Activated T-cell treated with anti-CD3 and anti-CD28 coated beads, Interleukin-2, amount 50 U/mL, for 4 hours (primary cell): ENCODE measurements around the gene TMEFF2. TPM values are rescaled to one million over a fixed set of nuclear protein-coding genes. Genes with fewer than 3 reads are reported as not detected.

Experiments used
- ATAC-seq, 2 donors: fragments of 200-7000 bp; cut with Tn5 transposase; one replicate each; pipeline ENCODE4 v1.10.0; 2021
- DNase-seq: peaks from one replicate; pipeline ENCODE4 v3.0.0-alpha.2; 2020
- H3K27me3 Mint-ChIP-seq: one replicate; pipeline ENCODE4 v1.8.0; 2021; ENCODE audit warnings: low read depth, mixed read lengths
- H3K36me3 Mint-ChIP-seq: one replicate; pipeline ENCODE4 v1.8.0; 2022; ENCODE audit warnings: mixed read lengths; ENCODE audit not compliant: insufficient read depth
- H3K4me1 Mint-ChIP-seq: one replicate; pipeline ENCODE4 v1.8.0; 2021; ENCODE audit warnings: low read depth, mixed read lengths
- H3K4me3 Mint-ChIP-seq: one replicate; pipeline ENCODE4 v1.8.0; 2021; ENCODE audit warnings: mild to moderate bottlenecking, moderate library complexity, mixed read lengths
- H3K9me3 Mint-ChIP-seq: one replicate; pipeline ENCODE4 v1.8.0; 2021; ENCODE audit warnings: mixed read lengths
- total RNA-seq, 3 donors: library from RNA; stranded (reverse); gene quantifications; one replicate each; pipeline ENCODE4 v1.2.1, GENCODE V29; 2021

The TMEFF2 gene
- total RNA-seq, 3 donors from 2014 or later = not detected

GRCh38 chr2:191952515-191953270 is 242.0 kb downstream of the TMEFF2 start:
- Mint-ChIP-seq H3K27me3 (peaks cover 7% of the 10 kb centered on the region), H3K36me3 (no peaks in the 10 kb centered on the region), H3K4me3 (no peak overlapping the region), H3K9me3 (no peaks in the 10 kb centered on the region), H3K4me1 (no peaks in the 10 kb centered on the region)
- no peak for DNase-seq
- ATAC-seq = no peak

GRCh38 chr2:191951832-191952231 is 242.9 kb downstream of the TMEFF2 start:
- Mint-ChIP-seq H3K9me3 (no peaks in the 10 kb centered on the region), H3K36me3 (no peaks in the 10 kb centered on the region), H3K4me3 (no peak overlapping the region), H3K27me3 (peaks cover 6% of the 10 kb centered on the region), H3K4me1 (no peaks in the 10 kb centered on the region)
- ATAC-seq (no peak), DNase-seq (no peak)

- no peak overlapping the region for H3K4me3 Mint-ChIP-seq
- peaks cover 6% of the 10 kb centered on the region for H3K27me3 Mint-ChIP-seq
- no peak for ATAC-seq
- DNase-seq = no peak
- H3K4me1 Mint-ChIP-seq = no peaks in the 10 kb centered on the region
- no peaks in the 10 kb centered on the region for H3K9me3 Mint-ChIP-seq
- no peaks in the 10 kb centered on the region for H3K36me3 Mint-ChIP-seq
Measured at GRCh38 chr2:191951376-191951775, 243.4 kb downstream of the TMEFF2 start.

GRCh38 chr2:191950132-191950874 is 244.4 kb downstream of the TMEFF2 start:
- ATAC-seq = no peak
- Mint-ChIP-seq H3K4me3 (no peak overlapping the region), H3K36me3 (no peaks in the 10 kb centered on the region), H3K4me1 (no peaks in the 10 kb centered on the region), H3K9me3 (no peaks in the 10 kb centered on the region), H3K27me3 (peaks cover 8% of the 10 kb centered on the region)
- DNase-seq = no peak

- Mint-ChIP-seq H3K4me3 (no peak overlapping the region), H3K4me1 (no peaks in the 10 kb centered on the region), H3K27me3 (peaks cover 8% of the 10 kb centered on the region), H3K9me3 (no peaks in the 10 kb centered on the region), H3K36me3 (no peaks in the 10 kb centered on the region)
- DNase-seq = no peak
- ATAC-seq = no peak
Measured at GRCh38 chr2:191947235-191947634, 247.5 kb downstream of the TMEFF2 start.

- ATAC-seq = no peak
Measured at GRCh38 chr2:191946471-191947182, 248.1 kb downstream of the TMEFF2 start.

GRCh38 chr2:191945623-191946022 is 249.1 kb downstream of the TMEFF2 start:
- H3K36me3 Mint-ChIP-seq = no peaks in the 10 kb centered on the region

More at GRCh38 chr2:191946471-191947182, 248.1 kb downstream of the TMEFF2 start:
- no peaks in the 10 kb centered on the region for H3K4me1 Mint-ChIP-seq
- H3K4me3 Mint-ChIP-seq = no peak overlapping the region
- DNase-seq = no peak
- no peaks in the 10 kb centered on the region for H3K9me3 Mint-ChIP-seq
- H3K27me3 Mint-ChIP-seq = peaks cover 8% of the 10 kb centered on the region
- no peaks in the 10 kb centered on the region for H3K36me3 Mint-ChIP-seq

GRCh38 chr2:191942739-191943103 is 252.0 kb downstream of the TMEFF2 start:
- Mint-ChIP-seq H3K4me1 (no peaks in the 10 kb centered on the region), H3K27me3 (peaks cover 9% of the 10 kb centered on the region), H3K36me3 (no peaks in the 10 kb centered on the region), H3K9me3 (no peaks in the 10 kb centered on the region), H3K4me3 (no peak overlapping the region)
- DNase-seq (no peak), ATAC-seq (no peak)

More at GRCh38 chr2:191945623-191946022, 249.1 kb downstream of the TMEFF2 start:
- H3K4me1 Mint-ChIP-seq = no peaks in the 10 kb centered on the region
- H3K27me3 Mint-ChIP-seq = peaks cover 7% of the 10 kb centered on the region
- H3K4me3 Mint-ChIP-seq = no peak overlapping the region
- ATAC-seq (no peak), DNase-seq (no peak)
- no peaks in the 10 kb centered on the region for H3K9me3 Mint-ChIP-seq

GRCh38 chr2:191942090-191942738 is 252.5 kb downstream of the TMEFF2 start:
- no peaks in the 10 kb centered on the region for H3K36me3 Mint-ChIP-seq
- ATAC-seq (no peak), DNase-seq (no peak)
- no peaks in the 10 kb centered on the region for H3K9me3 Mint-ChIP-seq
- H3K27me3 Mint-ChIP-seq = peaks cover 7% of the 10 kb centered on the region
- H3K4me3 Mint-ChIP-seq = no peak overlapping the region
- H3K4me1 Mint-ChIP-seq = no peaks in the 10 kb centered on the region

GRCh38 chr2:191941376-191941929 is 253.3 kb downstream of the TMEFF2 start:
- no peaks in the 10 kb centered on the region for H3K9me3 Mint-ChIP-seq
- H3K4me3 Mint-ChIP-seq = no peak overlapping the region

GRCh38 chr2:191938779-191939178 is 256.0 kb downstream of the TMEFF2 start:
- peaks cover 11% of the 10 kb centered on the region for H3K27me3 Mint-ChIP-seq
- ATAC-seq (no peak), DNase-seq (no peak)
- no peaks in the 10 kb centered on the region for H3K36me3 Mint-ChIP-seq
- H3K4me3 Mint-ChIP-seq = no peak overlapping the region
- H3K9me3 Mint-ChIP-seq = no peaks in the 10 kb centered on the region
- H3K4me1 Mint-ChIP-seq = no peaks in the 10 kb centered on the region

More at GRCh38 chr2:191941376-191941929, 253.3 kb downstream of the TMEFF2 start:
- no peaks in the 10 kb centered on the region for H3K36me3 Mint-ChIP-seq
- H3K27me3 Mint-ChIP-seq = peaks cover 12% of the 10 kb centered on the region
- DNase-seq (no peak), ATAC-seq (no peak)
- H3K4me1 Mint-ChIP-seq = no peaks in the 10 kb centered on the region

- Mint-ChIP-seq H3K4me3 (no peak overlapping the region), H3K9me3 (no peaks in the 10 kb centered on the region), H3K36me3 (no peaks in the 10 kb centered on the region), H3K4me1 (no peaks in the 10 kb centered on the region), H3K27me3 (peaks cover 13% of the 10 kb centered on the region)
- ATAC-seq (no peak), DNase-seq (no peak)
Measured at GRCh38 chr2:191936882-191937405, 257.8 kb downstream of the TMEFF2 start.

- Mint-ChIP-seq H3K4me1 (no peaks in the 10 kb centered on the region), H3K27me3 (peaks cover 17% of the 10 kb centered on the region), H3K36me3 (no peaks in the 10 kb centered on the region), H3K4me3 (no peak overlapping the region), H3K9me3 (no peaks in the 10 kb centered on the region)
- ATAC-seq (no peak), DNase-seq (no peak)
Measured at GRCh38 chr2:191935247-191935646, 259.5 kb downstream of the TMEFF2 start.
